Measurements from ENCODE around the gene SNTG2. TPM values are rescaled to one million over a fixed set of nuclear protein-coding genes. Genes with fewer than 3 reads are reported as not detected.

SNTG2 gene
- total RNA-seq (not detected in 2 replicates), polyA plus RNA-seq (0.06 TPM in 1 of 2 replicates, not detected in the other), polyA minus RNA-seq (ENCODE audit: low replicate concordance) (not detected in 2 replicates)
- polyA plus RNA-seq (2012) = not detected in 2 replicates

DNA sequence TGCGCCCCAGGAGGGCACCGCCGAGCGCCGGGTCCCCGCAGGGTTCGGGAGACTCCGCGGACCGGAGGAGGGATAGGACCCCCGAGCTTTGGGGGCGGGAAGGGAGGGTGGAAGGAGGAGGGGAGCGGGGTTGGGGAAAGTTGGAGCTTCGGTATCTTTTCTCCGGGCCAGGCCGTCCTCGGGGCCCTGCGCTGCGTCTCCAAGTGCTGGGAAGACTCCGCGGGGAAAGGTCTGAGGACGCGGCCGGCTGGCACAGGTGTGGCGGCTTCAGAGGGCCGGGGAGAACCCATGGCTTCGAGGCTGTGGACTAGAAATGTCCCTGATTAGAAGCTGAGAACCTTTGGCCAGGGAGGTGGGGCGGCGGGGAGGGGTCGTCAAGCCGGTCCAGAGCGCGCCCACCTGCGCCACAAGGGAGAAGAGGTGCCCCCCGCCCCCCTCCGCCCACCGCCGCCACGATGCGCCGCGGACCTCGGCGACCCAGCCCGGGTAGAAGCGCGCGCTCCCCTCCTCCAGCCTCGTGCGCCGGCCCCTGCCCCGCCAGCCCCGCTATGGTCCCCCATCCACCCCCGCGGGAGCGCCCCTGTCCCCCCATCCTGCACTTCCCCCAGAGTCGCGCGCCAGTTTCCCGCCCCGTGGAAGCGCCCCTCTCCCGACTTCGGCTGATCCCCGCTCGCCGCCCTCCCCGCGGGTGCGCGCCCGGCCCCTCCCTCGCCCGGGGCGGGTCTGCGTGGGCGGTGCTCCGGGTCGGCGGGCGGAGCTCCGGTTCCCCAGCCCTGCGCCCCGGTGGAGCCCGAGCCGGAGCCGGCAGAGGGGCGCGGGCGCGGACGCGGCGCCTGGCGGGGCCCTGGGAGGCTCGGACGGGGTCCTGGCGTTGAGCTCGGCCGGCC is at the start of gene SNTG2:
TSS of gene SNTG2 (plus strand) at position 770 of the 887 bp plus-strand sequence. CDS start 148 bp downstream, outside the sequence.
- Histone ChIP-seq H3K27ac (ENCODE audit: insufficient read depth, low read length) (no peak within 1 kb of the TSS), H3K27me3 (ENCODE audit: control insufficient read depth, insufficient read depth, low read length) (peaks cover 7% of the 10 kb centered on the region), H3K36me3 (ENCODE audit: control insufficient read depth, insufficient read depth, low read length) (no peaks in the 10 kb centered on the region), H3K4me3 (replicated peaks in 1 of 4; ENCODE audit: control extremely low read depth in 1 of 4, insufficient read depth in 1 of 4, low read depth in 3 of 4, low read length in 4 of 4) (peak within 1 kb of the TSS in 2 of 4 experiments; percentile 23 to 30), H3K9me3 (ENCODE audit: control insufficient read depth, insufficient read depth, low read depth, low read length) (no peaks in the 10 kb centered on the region), H3K9ac (ENCODE audit: insufficient read depth, low read length) (no peak within 1 kb of the TSS), H3K4me1 (ENCODE audit: control insufficient read depth, extremely low read depth, insufficient read depth, low read length) (no peaks in the 10 kb centered on the region), H3K79me2 (ENCODE audit: control insufficient read depth, insufficient read depth, low read length) (no peaks in the 10 kb centered on the region), H3K4me2 (ENCODE audit: extremely low read depth, insufficient read depth, low read length) (peak within 1 kb of the TSS; percentile 44), H4K20me1 (ENCODE audit: control insufficient read depth, extremely low read depth, insufficient read depth, low read length) (no peaks in the 10 kb centered on the region), H2AFZ (ENCODE audit: low read length) (no peak within 1 kb of the TSS)
- TF ChIP-seq, protein P1, sequence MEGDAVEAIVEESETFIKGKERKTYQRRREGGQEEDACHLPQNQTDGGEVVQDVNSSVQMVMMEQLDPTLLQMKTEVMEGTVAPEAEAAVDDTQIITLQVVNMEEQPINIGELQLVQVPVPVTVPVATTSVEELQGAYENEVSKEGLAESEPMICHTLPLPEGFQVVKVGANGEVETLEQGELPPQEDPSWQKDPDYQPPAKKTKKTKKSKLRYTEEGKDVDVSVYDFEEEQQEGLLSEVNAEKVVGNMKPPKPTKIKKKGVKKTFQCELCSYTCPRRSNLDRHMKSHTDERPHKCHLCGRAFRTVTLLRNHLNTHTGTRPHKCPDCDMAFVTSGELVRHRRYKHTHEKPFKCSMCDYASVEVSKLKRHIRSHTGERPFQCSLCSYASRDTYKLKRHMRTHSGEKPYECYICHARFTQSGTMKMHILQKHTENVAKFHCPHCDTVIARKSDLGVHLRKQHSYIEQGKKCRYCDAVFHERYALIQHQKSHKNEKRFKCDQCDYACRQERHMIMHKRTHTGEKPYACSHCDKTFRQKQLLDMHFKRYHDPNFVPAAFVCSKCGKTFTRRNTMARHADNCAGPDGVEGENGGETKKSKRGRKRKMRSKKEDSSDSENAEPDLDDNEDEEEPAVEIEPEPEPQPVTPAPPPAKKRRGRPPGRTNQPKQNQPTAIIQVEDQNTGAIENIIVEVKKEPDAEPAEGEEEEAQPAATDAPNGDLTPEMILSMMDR (conservative IDR thresholded peaks at IDR 0.05 in 1 of 2, IDR thresholded peaks at IDR 0.05 in 1 of 2; ENCODE audit: low read depth in 1 of 2, low read length in 2 of 2) = no peak
- TF ChIP-seq EZH2 (IDR thresholded peaks at IDR 0.05; ENCODE audit: low read length, missing control alignments) = no peak
- DNase-seq (ENCODE audit: low read depth in 2 of 2) = no peak

DNA sequence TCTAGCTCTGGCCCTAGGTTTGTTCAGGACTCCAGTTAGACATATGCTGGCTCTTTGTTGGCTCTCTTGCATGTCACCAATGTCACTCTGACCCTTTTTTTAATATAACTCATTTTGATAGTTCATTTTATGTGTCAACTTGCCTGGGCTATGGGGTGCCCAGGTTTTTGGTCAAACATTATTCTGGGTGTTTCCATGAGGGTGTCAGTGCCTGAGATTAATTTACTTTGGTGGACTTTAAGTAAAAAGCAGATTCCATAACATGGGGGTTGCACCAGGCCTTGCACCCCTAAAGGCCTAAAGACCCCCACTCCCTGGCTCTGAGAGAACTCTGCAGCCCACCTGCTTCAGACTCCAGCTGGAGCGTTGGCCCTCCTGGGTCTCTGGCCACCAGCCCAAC is 48.1 kb upstream of the SNTG2 start:
- Histone ChIP-seq H3K4me2 (ENCODE audit: extremely low read depth, insufficient read depth, low read length) (no peak overlapping the region), H2AFZ (ENCODE audit: low read length) (no peak overlapping the region), H4K20me1 (ENCODE audit: control insufficient read depth, extremely low read depth, insufficient read depth, low read length) (no peaks in the 10 kb centered on the region), H3K9me3 (ENCODE audit: control insufficient read depth, insufficient read depth, low read depth, low read length) (no peaks in the 10 kb centered on the region), H3K9ac (ENCODE audit: insufficient read depth, low read length) (no peak overlapping the region), H3K27me3 (ENCODE audit: control insufficient read depth, insufficient read depth, low read length) (no peaks in the 10 kb centered on the region), H3K27ac (ENCODE audit: insufficient read depth, low read length) (no peak overlapping the region), H3K4me1 (ENCODE audit: control insufficient read depth, extremely low read depth, insufficient read depth, low read length) (no peaks in the 10 kb centered on the region), H3K4me3 (replicated peaks in 1 of 4; ENCODE audit: control extremely low read depth in 1 of 4, insufficient read depth in 1 of 4, low read depth in 3 of 4, low read length in 4 of 4) (no peak overlapping the region), H3K36me3 (ENCODE audit: control insufficient read depth, insufficient read depth, low read length) (no peaks in the 10 kb centered on the region), H3K79me2 (ENCODE audit: control insufficient read depth, insufficient read depth, low read length) (no peaks in the 10 kb centered on the region)
- no peak for DNase-seq (ENCODE audit: low read depth in 2 of 2)
- TF ChIP-seq EZH2 (IDR thresholded peaks at IDR 0.05; ENCODE audit: low read length, missing control alignments) = no peak

DNA sequence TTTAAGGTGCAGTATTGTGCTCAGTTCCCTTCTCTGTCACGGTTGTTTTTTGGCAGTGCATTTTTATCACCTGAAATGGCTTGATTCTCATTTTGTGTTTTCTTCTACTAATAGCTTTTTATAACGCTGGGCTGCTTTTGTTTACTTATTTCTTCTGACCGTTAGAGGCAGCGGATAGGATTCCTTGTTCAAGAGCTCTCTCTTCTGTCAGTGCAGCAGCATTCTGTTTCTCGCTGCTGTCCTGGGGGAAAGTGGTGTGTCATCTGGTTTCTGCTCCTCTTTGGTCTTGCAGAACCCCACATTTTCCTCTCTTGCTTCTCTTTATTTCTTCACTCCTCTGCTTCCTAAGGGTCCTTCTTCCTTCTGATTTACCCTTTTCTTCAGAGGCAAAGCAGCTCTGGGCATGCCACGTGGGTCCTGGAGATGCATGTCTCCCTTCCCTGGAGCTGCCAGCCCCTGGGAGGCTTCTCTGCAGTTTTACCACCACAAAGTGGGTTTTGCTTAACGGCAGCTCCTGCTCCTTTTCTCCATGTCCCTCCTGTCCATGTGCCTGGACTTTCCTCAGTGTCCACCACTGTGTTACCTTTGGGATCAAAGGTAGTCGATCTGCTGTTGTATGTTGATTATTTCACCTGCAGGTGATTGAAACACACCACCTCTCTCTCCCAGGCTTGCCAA is 47.3 kb upstream of the SNTG2 start:
- no peaks in the 10 kb centered on the region for H4K20me1 ChIP-seq (ENCODE audit: control insufficient read depth, extremely low read depth, insufficient read depth, low read length)
- no peaks in the 10 kb centered on the region for H3K79me2 ChIP-seq (ENCODE audit: control insufficient read depth, insufficient read depth, low read length)
- no peaks in the 10 kb centered on the region for H3K36me3 ChIP-seq (ENCODE audit: control insufficient read depth, insufficient read depth, low read length)
- no peak overlapping the region for H3K4me3 ChIP-seq (replicated peaks in 1 of 4; ENCODE audit: control extremely low read depth in 1 of 4, insufficient read depth in 1 of 4, low read depth in 3 of 4, low read length in 4 of 4)
- H3K9ac ChIP-seq (ENCODE audit: insufficient read depth, low read length) = no peak overlapping the region
- no peaks in the 10 kb centered on the region for H3K27me3 ChIP-seq (ENCODE audit: control insufficient read depth, insufficient read depth, low read length)
- TF ChIP-seq, protein P1 (conservative IDR thresholded peaks at IDR 0.05 in 1 of 2, IDR thresholded peaks at IDR 0.05 in 1 of 2; ENCODE audit: low read depth in 1 of 2, low read length in 2 of 2) = no peak
- no peak for TF ChIP-seq EZH2 (IDR thresholded peaks at IDR 0.05; ENCODE audit: low read length, missing control alignments)
- H3K4me2 ChIP-seq (ENCODE audit: extremely low read depth, insufficient read depth, low read length) = no peak overlapping the region
- no peaks in the 10 kb centered on the region for H3K4me1 ChIP-seq (ENCODE audit: control insufficient read depth, extremely low read depth, insufficient read depth, low read length)
- no peaks in the 10 kb centered on the region for H3K9me3 ChIP-seq (ENCODE audit: control insufficient read depth, insufficient read depth, low read depth, low read length)
- no peak for DNase-seq (ENCODE audit: low read depth in 2 of 2)
- H2AFZ ChIP-seq (ENCODE audit: low read length) = no peak overlapping the region
- H3K27ac ChIP-seq (ENCODE audit: insufficient read depth, low read length) = no peak overlapping the region
